ENCODE measurements around the gene CYP4F3.

- TF ChIP-seq, protein P1, sequence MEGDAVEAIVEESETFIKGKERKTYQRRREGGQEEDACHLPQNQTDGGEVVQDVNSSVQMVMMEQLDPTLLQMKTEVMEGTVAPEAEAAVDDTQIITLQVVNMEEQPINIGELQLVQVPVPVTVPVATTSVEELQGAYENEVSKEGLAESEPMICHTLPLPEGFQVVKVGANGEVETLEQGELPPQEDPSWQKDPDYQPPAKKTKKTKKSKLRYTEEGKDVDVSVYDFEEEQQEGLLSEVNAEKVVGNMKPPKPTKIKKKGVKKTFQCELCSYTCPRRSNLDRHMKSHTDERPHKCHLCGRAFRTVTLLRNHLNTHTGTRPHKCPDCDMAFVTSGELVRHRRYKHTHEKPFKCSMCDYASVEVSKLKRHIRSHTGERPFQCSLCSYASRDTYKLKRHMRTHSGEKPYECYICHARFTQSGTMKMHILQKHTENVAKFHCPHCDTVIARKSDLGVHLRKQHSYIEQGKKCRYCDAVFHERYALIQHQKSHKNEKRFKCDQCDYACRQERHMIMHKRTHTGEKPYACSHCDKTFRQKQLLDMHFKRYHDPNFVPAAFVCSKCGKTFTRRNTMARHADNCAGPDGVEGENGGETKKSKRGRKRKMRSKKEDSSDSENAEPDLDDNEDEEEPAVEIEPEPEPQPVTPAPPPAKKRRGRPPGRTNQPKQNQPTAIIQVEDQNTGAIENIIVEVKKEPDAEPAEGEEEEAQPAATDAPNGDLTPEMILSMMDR (IDR thresholded peaks at IDR 0.05; ENCODE audit: low read length) = no peak
- no peak for TF ChIP-seq EZH2 (IDR thresholded peaks at IDR 0.05; ENCODE audit: borderline replicate concordance, low read length)
These were observed 32.5 kb downstream of the CYP4F3 start for GRCh38 chr19:15673176-15673654.
